ENCODE measurements around the gene PRDX2.

- TF ChIP-seq EZH2phosphoT487 (IDR thresholded peaks at IDR 0.05; ENCODE audit: low read depth) (no peak), CTCF (IDR thresholded peaks at IDR 0.05; ENCODE audit: low read depth, low read length) (peak; percentile 19; the same call in 1 of the 2 replicates)
These were observed 32.4 kb upstream of the PRDX2 start for GRCh38 chr19:12833738-12834565.
